Dendritic cell treated with granulocyte-macrophage colony-stimulating factor and Interleukin-4, amounts not matched to agents 40 ng/mL and 50 ng/mL, for 4 days (primary cell): ENCODE results near the gene TNFRSF14.

Source experiments
- H3K27ac Mint-ChIP-seq: one replicate; pipeline ENCODE4 v1.8.0; 2022; ENCODE audit warnings: mild to moderate bottlenecking, mixed read lengths
- H3K27me3 Mint-ChIP-seq: one replicate; pipeline ENCODE4 v1.8.0; 2022; ENCODE audit warnings: mild to moderate bottlenecking, mixed read lengths
- H3K36me3 Mint-ChIP-seq: one replicate; pipeline ENCODE4 v1.8.0; 2022; ENCODE audit warnings: low read depth, mixed read lengths
- H3K4me1 Mint-ChIP-seq: one replicate; pipeline ENCODE4 v1.8.0; 2022; ENCODE audit warnings: low read depth, mixed read lengths
- H3K4me3 Mint-ChIP-seq: one replicate; pipeline ENCODE4 v1.8.0; 2022; ENCODE audit warnings: mild to moderate bottlenecking, moderate library complexity, mixed read lengths
- H3K9me3 Mint-ChIP-seq: one replicate; pipeline ENCODE4 v1.8.0; 2022; ENCODE audit warnings: mixed read lengths
- intact Hi-C: fragments of 100-400 bp; cut with micrococcal nuclease; formaldehyde crosslinking; loops from one replicate; pipeline ENCODE4 v1.15.0; 2022

The TNFRSF14 gene

DNA sequence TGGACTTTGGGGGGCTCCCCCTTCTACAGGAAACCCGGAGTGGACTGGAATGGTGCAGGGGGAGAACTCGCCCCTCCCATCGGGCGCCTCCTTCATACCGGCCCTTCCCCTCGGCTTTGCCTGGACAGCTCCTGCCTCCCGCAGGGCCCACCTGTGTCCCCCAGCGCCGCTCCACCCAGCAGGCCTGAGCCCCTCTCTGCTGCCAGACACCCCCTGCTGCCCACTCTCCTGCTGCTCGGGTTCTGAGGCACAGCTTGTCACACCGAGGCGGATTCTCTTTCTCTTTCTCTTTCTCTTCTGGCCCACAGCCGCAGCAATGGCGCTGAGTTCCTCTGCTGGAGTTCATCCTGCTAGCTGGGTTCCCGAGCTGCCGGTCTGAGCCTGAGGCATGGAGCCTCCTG lies at the start of gene TNFRSF14:
Gene TNFRSF14 (plus strand): TSS at position 95 of the 401 bp plus-strand sequence. CDS start 294 bp downstream, at position 389.
- intact Hi-C loops, result loop anchor here (1.0 kb wide), 1 partner anchor 8 kb away; no protein-coding TSS in a partner anchor
- H3K27ac Mint-ChIP-seq, result peak within 1 kb of the TSS; percentile 96
- H3K9me3 Mint-ChIP-seq, result no peaks in the 10 kb centered on the region
- peaks cover 66% of the 10 kb centered on the region for H3K4me1 Mint-ChIP-seq
- H3K27me3 Mint-ChIP-seq, result peaks cover 9% of the 10 kb centered on the region
- peaks cover 65% of the 10 kb centered on the region for H3K36me3 Mint-ChIP-seq
- H3K4me3 Mint-ChIP-seq, result peak within 1 kb of the TSS; percentile 84

DNA sequence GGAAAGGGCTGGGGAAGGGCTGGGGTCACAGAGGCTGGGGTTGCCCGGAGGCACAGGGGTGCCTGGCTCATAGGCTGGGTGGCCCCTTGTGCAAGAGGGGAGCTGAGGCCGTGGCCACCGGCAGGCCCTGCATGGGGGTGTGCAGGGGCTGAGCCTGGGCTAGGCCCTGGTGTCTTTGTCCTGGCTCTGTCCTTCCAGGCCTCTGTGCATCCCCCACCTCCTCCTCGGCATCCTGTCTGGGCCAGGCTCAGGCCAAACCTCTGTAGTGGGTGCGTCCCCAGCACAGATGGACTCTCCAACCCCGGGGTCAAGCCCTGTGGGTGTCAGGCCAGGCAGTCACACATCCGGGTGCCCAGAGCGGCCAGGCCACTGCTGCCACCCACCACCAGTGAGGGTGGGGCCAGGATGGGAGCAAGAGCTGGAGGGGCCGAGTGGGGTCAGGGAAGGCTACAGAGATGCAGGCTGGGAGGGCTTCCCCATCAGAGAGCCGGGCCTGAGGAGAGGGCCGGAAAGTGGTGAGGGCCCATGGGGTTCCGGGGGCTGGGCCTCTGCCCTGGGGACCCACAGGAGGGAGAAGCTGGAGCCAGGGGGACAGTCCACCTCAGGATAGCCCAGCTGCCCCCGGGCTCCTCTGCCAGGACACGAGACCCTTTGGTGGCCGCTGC lies 49.1 kb upstream of the TNFRSF14 start:
- Mint-ChIP-seq H3K4me3 (no peak overlapping the region), H3K27ac (no peak overlapping the region), H3K4me1 (no peaks in the 10 kb centered on the region), H3K9me3 (no peaks in the 10 kb centered on the region), H3K36me3 (peaks cover 53% of the 10 kb centered on the region), H3K27me3 (peaks cover 10% of the 10 kb centered on the region)
- intact Hi-C loops, result no loop called here

DNA sequence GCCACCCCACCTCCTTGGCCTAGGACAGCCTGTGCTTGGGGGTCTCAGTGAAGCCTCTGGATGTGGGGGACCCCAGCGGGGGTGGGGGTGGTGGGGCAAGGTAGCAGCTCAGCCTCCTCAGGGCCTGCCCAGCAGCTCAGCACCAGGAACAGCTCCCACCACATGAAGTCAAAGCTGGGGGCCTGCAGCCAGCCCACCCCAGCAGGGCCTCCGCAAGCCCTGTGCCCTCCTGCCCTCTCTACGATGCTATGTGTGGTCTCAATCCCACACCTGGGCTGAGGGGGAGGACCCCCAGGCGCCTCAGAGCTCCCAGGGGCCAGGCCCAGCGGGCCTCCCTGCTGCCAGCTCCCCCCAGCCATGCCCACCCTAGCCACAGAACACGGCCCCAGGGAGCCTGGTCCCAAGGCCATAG lies 48.4 kb upstream of the TNFRSF14 start:
- intact Hi-C loops, result no loop called here
- Mint-ChIP-seq H3K27ac (no peak overlapping the region), H3K4me1 (no peaks in the 10 kb centered on the region), H3K36me3 (peaks cover 60% of the 10 kb centered on the region), H3K9me3 (no peaks in the 10 kb centered on the region), H3K4me3 (no peak overlapping the region), H3K27me3 (peaks cover 10% of the 10 kb centered on the region)

DNA sequence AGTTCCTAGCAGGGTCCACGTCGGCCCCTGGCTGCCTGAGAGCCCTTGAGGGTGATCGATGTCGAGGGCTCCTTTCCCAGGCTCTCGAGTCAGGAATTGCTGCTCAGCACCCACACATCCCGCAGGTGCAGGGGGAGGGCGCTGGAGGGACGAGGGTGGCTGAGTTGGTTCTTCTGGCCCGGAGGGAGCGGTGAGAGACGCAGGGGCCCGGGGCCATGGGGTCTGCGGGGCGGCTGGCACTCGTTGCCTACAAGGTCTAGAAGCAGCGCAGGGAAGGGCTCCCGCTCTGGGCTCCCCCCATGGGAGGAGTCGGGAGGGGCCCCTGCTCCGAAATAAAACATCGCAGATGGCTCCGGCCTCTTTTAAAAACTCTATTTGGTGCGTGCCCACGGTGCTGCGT lies 48.0 kb upstream of the TNFRSF14 start:
- no peak overlapping the region for H3K27ac Mint-ChIP-seq
- intact Hi-C loops, result no loop called here
- peaks cover 64% of the 10 kb centered on the region for H3K36me3 Mint-ChIP-seq
- H3K4me3 Mint-ChIP-seq, result no peak overlapping the region
- no peaks in the 10 kb centered on the region for H3K9me3 Mint-ChIP-seq
- peaks cover 10% of the 10 kb centered on the region for H3K27me3 Mint-ChIP-seq
- no peaks in the 10 kb centered on the region for H3K4me1 Mint-ChIP-seq

DNA sequence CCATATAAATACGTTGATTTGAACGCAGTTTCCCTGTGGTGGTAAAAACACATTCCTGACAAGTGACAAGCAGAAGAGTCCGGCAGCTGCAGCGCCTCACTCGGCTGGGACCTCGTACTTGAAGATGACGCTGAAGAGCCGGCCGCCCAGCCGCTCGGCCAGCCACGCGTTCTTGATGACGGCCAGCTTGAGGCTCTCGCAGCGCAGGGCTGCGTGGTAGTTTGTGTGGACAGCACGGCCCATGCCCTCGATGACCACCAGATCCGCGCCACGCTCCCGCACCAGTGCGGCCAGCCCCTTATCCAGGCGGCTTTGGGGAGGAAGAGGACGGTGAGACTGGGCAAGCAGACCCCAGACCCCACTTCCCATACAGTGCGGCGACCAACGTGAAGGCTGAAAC lies 47.4 kb upstream of the TNFRSF14 start:
- H3K27ac Mint-ChIP-seq, result no peak overlapping the region
- no peak overlapping the region for H3K4me3 Mint-ChIP-seq
- H3K27me3 Mint-ChIP-seq, result peaks cover 9% of the 10 kb centered on the region
- no peaks in the 10 kb centered on the region for H3K4me1 Mint-ChIP-seq
- peaks cover 70% of the 10 kb centered on the region for H3K36me3 Mint-ChIP-seq
- H3K9me3 Mint-ChIP-seq, result no peaks in the 10 kb centered on the region
- intact Hi-C loops, result no loop called here

DNA sequence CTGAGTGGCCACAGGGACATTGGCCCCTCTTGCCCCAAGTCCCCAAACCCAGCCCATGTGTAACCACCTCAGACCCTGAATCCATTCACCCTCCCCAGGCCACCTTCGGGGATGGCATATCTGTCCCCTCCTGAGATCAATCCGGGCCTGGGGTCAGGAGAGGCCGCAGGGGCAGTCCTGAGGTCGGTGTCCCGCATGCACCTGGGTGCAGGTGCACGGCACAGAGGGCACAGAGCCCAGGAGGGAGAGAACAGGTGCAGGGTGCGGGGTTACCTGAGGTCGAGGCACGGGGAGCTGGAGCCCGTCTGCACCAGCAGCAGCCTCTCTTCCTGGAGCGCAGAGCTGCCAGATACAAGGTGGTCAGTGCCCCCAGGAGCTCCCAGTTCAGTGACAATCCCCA lies 46.6 kb upstream of the TNFRSF14 start:
- no peak overlapping the region for H3K4me3 Mint-ChIP-seq
- no peaks in the 10 kb centered on the region for H3K9me3 Mint-ChIP-seq
- no peak overlapping the region for H3K27ac Mint-ChIP-seq
- intact Hi-C loops, result no loop called here
- peaks cover 1% of the 10 kb centered on the region for H3K27me3 Mint-ChIP-seq
- H3K4me1 Mint-ChIP-seq, result no peaks in the 10 kb centered on the region
- peaks cover 78% of the 10 kb centered on the region for H3K36me3 Mint-ChIP-seq

DNA sequence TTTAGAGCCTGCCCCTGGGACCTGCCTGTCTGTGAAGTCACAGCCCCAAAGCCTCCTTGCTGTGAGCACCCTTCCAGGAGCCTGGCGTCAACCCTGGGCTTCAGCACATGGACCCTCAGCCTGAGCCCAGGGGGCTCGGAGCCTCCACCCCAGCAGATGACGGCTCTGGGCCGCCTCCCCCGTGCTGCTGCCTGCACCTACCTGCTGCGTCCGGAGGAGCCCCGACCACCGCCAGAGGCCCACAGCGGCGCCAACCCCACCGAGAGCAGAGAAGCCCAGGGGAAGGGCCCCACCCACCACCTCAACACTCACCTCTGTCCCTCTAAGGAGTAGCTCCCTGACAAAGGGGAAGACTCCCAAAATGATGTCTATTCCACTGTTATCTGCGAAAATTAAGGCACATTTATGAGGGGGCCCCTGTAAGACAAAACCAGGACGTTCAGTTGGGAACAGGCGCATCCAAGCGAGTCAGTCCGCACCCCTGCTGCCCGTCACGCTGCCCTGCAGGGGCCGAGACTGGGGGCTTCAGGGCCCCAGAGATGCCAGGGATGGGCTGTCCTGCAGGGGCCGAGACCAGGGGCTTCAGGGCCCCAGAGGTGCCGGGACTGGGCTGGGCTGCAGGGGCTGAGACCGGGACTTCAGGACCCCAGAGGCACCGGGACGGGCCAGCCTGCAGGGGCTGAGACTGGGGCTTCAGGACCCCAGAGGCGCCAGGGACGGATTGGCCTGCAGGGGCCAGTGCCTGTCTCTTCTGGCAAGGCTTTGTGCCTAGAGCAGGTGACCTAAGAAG lies 45.6 kb upstream of the TNFRSF14 start:
- intact Hi-C loops, result no loop called here
- Mint-ChIP-seq H3K9me3 (no peaks in the 10 kb centered on the region), H3K27me3 (no peaks in the 10 kb centered on the region), H3K4me1 (no peaks in the 10 kb centered on the region), H3K4me3 (no peak overlapping the region), H3K36me3 (peaks cover 88% of the 10 kb centered on the region), H3K27ac (no peak overlapping the region)

DNA sequence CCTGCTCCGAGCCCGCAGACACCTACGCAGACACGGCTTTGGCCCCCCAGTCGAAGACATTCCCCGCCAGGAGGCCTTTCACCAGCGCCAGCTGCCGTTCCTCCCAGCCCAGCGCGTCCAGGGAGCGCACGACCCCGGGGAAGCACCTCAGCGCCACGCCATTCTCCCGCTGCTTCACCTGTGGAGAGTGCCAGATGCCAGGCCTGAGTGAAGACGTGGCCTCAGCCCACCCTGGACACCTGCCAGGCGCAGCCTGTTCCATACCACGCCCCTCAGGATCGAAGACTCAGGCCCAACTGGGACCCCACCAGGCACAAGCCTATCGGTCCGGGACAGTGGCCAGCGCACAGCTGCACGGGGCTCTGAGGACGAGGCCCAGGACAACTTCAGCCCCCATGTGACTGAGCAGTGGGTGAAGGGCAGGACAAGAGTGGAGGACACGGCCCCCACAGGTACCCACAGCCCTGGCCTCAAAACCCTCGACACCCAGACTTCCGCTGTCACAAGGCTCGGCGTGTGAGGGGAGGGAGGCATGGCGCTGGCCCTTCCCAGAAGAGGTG lies 43.2 kb upstream of the TNFRSF14 start:
- Mint-ChIP-seq H3K36me3 (peaks cover 100% of the 10 kb centered on the region), H3K27me3 (no peaks in the 10 kb centered on the region), H3K4me3 (no peak overlapping the region), H3K4me1 (no peaks in the 10 kb centered on the region), H3K27ac (no peak overlapping the region), H3K9me3 (no peaks in the 10 kb centered on the region)
- intact Hi-C loops, result no loop called here

DNA sequence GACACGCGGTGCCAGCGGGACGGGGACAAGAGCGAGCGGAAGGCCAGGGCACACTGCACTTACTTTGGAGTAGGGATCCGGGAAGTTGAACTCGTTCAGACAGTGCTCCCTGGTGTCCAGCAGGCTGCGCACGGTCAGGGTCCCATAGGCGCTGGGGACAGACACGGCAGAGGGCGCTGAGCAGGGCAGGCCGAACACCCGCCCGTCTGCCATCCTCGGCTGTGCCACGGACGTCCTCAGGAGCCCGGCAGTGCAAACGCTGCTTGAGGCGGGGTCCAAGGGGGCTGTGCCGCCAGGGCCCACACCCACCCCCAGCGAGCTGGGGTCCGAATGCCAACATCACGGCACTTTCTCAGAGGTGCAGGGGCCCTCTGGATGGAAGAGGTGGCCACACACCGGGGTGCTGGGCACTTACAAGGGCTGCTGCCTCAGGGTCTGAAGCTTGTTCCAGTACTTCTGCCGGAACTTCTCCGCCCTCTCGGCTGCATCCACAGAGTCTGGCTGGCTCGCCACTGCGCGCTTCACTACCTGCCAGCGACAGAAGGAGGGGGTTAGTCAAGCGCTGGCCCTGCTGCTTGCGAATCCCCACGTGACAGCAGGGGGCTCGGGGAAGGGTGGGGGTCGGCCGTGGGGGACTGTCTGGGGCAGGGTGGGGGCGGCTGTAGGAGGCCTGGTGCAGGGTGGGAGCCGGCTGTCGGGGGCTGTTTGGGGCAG lies 42.1 kb upstream of the TNFRSF14 start:
- H3K36me3 Mint-ChIP-seq, result peaks cover 100% of the 10 kb centered on the region
- H3K4me1 Mint-ChIP-seq, result no peaks in the 10 kb centered on the region
- H3K27me3 Mint-ChIP-seq, result no peaks in the 10 kb centered on the region
- H3K4me3 Mint-ChIP-seq, result no peak overlapping the region
- H3K27ac Mint-ChIP-seq, result no peak overlapping the region
- no peaks in the 10 kb centered on the region for H3K9me3 Mint-ChIP-seq
- intact Hi-C loops, result no loop called here

DNA sequence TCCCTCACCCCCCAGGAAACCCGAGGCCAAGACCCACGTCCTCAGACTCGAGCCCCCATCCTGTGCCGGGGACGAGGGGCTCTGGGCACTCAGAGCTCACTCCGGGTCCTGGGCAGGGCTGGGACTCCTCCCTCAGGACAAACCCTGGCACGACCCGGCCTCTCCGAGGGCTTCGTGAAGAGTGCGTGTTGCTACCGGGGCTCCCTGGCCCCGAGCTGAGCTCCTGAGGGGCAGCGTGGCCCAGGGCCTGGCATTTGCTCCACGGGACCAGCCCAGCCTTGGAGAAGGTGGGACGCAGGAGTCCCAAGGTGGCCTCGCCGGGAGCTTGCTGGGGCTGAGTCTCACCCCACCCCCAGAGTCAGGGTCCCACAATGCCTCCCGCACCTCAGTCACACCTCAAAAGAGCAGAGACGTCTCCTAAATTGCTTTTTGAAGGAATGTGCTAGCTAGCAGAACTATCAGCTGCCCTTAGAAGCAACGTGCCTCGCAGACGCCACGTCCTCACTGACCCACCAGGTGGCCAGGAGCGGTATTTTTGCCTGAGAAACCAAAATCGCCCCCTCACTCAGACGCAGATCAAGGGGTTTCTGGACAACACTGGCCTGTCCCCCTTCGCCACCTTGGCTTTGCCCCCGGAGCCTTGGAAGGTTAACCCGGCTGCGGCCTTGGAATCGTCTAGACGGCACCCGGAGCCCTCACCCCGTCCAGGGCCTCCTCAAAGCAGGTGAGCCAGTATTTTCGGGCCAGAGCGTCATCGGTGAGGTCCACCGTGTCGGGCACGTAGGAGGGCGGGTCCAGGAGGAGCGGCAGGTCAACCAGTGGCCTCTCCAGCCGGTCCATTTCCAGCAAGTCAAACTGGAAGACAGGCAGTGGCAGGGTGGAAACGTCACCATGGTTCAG lies 41.1 kb upstream of the TNFRSF14 start:
- no peaks in the 10 kb centered on the region for H3K9me3 Mint-ChIP-seq
- H3K4me3 Mint-ChIP-seq, result no peak overlapping the region
- no peak overlapping the region for H3K27ac Mint-ChIP-seq

DNA sequence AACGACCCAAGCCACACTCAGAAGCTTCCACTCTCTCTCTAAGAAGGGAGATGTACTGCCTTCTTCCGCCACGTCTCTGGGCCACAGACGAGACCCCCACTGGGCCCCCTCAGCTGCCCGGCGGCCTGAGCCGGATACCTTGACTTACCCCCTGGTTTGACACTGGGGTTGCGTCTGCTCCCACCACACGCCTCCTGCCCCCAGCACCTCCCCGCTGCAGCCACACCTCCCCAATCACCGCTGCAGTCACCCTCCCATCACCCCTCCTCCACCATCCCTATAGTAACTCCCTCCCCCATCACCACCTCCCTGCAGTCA lies 40.4 kb upstream of the TNFRSF14 start:
- H3K27ac Mint-ChIP-seq, result no peak overlapping the region
- H3K27me3 Mint-ChIP-seq, result no peaks in the 10 kb centered on the region
- no peaks in the 10 kb centered on the region for H3K4me1 Mint-ChIP-seq
- H3K4me3 Mint-ChIP-seq, result no peak overlapping the region
- intact Hi-C loops, result no loop called here
- peaks cover 100% of the 10 kb centered on the region for H3K36me3 Mint-ChIP-seq
- H3K9me3 Mint-ChIP-seq, result no peaks in the 10 kb centered on the region

More for the DNA sequence above, 41.1 kb upstream of the TNFRSF14 start:
- intact Hi-C loops, result no loop called here
- Mint-ChIP-seq H3K36me3 (peaks cover 100% of the 10 kb centered on the region), H3K27me3 (no peaks in the 10 kb centered on the region), H3K4me1 (no peaks in the 10 kb centered on the region)

DNA sequence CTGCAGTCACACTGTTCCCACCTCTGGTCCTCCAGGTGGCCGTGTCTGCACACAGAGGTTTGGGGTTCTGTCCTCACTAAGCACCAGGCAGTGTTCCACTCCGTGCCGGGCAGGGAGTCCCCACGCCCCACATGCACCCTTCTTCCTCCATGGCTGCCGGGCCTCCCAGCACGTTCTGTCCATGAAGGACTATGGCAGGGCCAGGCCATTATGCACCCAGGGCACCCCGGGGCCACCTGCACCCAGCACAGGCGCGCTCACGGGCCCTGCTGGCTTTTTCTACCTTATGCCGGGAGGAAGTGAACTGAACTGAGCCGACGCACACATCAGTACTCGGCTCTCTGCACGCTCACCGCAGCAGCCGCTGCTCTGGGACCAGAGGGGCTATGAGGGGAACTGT lies 40.0 kb upstream of the TNFRSF14 start:
- no peaks in the 10 kb centered on the region for H3K4me1 Mint-ChIP-seq
- peaks cover 100% of the 10 kb centered on the region for H3K36me3 Mint-ChIP-seq
- no peaks in the 10 kb centered on the region for H3K9me3 Mint-ChIP-seq
- no peak overlapping the region for H3K4me3 Mint-ChIP-seq
- intact Hi-C loops, result no loop called here
- H3K27me3 Mint-ChIP-seq, result no peaks in the 10 kb centered on the region
- H3K27ac Mint-ChIP-seq, result no peak overlapping the region

DNA sequence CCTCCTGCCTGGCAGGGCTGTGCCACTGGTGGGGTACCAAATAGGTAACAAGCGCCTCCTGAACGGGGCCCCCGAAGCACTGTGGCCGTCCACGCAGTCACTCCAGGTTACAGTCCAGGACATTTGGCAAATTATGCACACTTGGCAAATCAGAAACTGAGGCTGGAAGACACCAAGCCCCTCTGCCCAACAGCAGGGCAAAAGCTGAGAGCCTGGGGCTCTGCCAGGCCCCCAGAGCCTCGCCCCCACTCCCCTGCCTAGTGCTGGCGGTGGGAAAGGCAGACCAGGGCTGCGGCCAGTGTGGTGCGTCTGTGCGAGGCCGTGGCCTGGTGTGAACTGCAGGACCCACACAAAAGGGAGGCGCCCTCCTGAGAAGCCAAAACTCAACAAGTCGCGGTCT lies 39.2 kb upstream of the TNFRSF14 start:
- Mint-ChIP-seq H3K4me1 (no peaks in the 10 kb centered on the region), H3K36me3 (peaks cover 100% of the 10 kb centered on the region), H3K9me3 (no peaks in the 10 kb centered on the region), H3K27ac (no peak overlapping the region), H3K4me3 (no peak overlapping the region), H3K27me3 (no peaks in the 10 kb centered on the region)
- intact Hi-C loops, result no loop called here
